Measurements from ENCODE around the gene CFAP57.
"Not testable (repeated sequence)": the region's sequence is repeated elsewhere in the genome, so short reads cannot be mapped to it uniquely, and the experiment has no call there.

CFAP57 gene

GRCh38 chr1:43171876-43172526 is at the start of gene CFAP57, which contains the start of gene EBNA1BP2:
CFAP57 (plus strand) TSS chr1:43172330; CDS start chr1:43172754, 424 bp downstream.
EBNA1BP2 (minus strand) TSS chr1:43172290; CDS start chr1:43172118, 172 bp downstream.
- peak; percentile 86 for DNase-seq

- DNase-seq, result no peak
These were observed 49.1 kb upstream of the CFAP57 start for GRCh38 chr1:43123031-43123430.

GRCh38 chr1:43128816-43129215 is 43.3 kb upstream of the CFAP57 start:
- no peak for DNase-seq

GRCh38 chr1:43129426-43129825 is 42.7 kb upstream of the CFAP57 start:
- DNase-seq, result no peak

GRCh38 chr1:43134068-43134467 is 38.1 kb upstream of the CFAP57 start:
- no peak for DNase-seq

- no peak for DNase-seq
These were observed 37.5 kb upstream of the CFAP57 start for GRCh38 chr1:43134640-43135039.

GRCh38 chr1:43135857-43136781 is 36.0 kb upstream of the CFAP57 start:
- no peak for DNase-seq

GRCh38 chr1:43137445-43138052 is 34.6 kb upstream of the CFAP57 start:
- DNase-seq, result no peak

- DNase-seq, result not testable (repeated sequence)
These were observed 32.8 kb upstream of the CFAP57 start for GRCh38 chr1:43139295-43139694.

GRCh38 chr1:43140010-43140409 is 32.1 kb upstream of the CFAP57 start:
- DNase-seq, result no peak

GRCh38 chr1:43140583-43140982 is 31.5 kb upstream of the CFAP57 start:
- DNase-seq, result no peak

- DNase-seq, result no peak
These were observed 28.7 kb upstream of the CFAP57 start for GRCh38 chr1:43143441-43143888.

- no peak for DNase-seq
These were observed 27.9 kb upstream of the CFAP57 start for GRCh38 chr1:43144237-43144636.

GRCh38 chr1:43147625-43148327 is 24.4 kb upstream of the CFAP57 start:
- DNase-seq, result peak; percentile 96

- DNase-seq, result no peak
These were observed 22.2 kb upstream of the CFAP57 start for GRCh38 chr1:43149889-43150288.

GRCh38 chr1:43152866-43153265 is 19.3 kb upstream of the CFAP57 start:
- no peak for DNase-seq

GRCh38 chr1:43153443-43153842 is 18.7 kb upstream of the CFAP57 start:
- DNase-seq, result no peak

GRCh38 chr1:43156026-43156425 is 16.1 kb upstream of the CFAP57 start:
- DNase-seq, result no peak

GRCh38 chr1:43165162-43165561 is 7.0 kb upstream of the CFAP57 start:
- no peak for DNase-seq

GRCh38 chr1:43165765-43166164 is 6.4 kb upstream of the CFAP57 start:
- no peak for DNase-seq

- no peak for DNase-seq
These were observed 736 bp upstream of the CFAP57 start for GRCh38 chr1:43171312-43171875.

GRCh38 chr1:43172527-43172972 is 420 bp downstream of the CFAP57 start:
- peak; percentile 89 for DNase-seq

All from NCI-H1105 (cell line).